ENCODE results near the gene PRAMEF20.
"Not testable (repeated sequence)": the region's sequence is repeated elsewhere in the genome, so short reads cannot be mapped to it uniquely, and the experiment has no call there.

- not testable (repeated sequence) for TF ChIP-seq POLR2A, CTCF, POLR2AphosphoS5, EP300 (IDR thresholded peaks at IDR 0.05)
Observed at GRCh38 chr1:13364928-13365327, 45.3 kb upstream of the PRAMEF20 start.
